Peyer's patch (tissue), 4 donors: Measurements from ENCODE around the gene ZBTB47.

Experiments
- POLR2A ChIP-seq, 2 donors: fragments of 450-650 bp; IDR thresholded peaks; one replicate each; pipeline ENCODE4 v1.5.1; 2017; ENCODE audit warnings: antibody characterized with exemption in 2 of 2, mild to moderate bottlenecking in 2 of 2, moderate library complexity in 2 of 2
- TF ChIP-seq, protein P1 (sequence below), 6 experiments: fragments of 450-650 bp in 4 of 6; fragments of 200-600 bp in 2 of 6; sonication (generic) in 1 of 6; IDR thresholded peaks; one replicate each; pipeline ENCODE4 v1.5.1; 2017 to 2019; ENCODE audit warnings: antibody characterized with exemption in 6 of 6, mild to moderate bottlenecking in 3 of 6, moderate library complexity in 1 of 6

DNA sequence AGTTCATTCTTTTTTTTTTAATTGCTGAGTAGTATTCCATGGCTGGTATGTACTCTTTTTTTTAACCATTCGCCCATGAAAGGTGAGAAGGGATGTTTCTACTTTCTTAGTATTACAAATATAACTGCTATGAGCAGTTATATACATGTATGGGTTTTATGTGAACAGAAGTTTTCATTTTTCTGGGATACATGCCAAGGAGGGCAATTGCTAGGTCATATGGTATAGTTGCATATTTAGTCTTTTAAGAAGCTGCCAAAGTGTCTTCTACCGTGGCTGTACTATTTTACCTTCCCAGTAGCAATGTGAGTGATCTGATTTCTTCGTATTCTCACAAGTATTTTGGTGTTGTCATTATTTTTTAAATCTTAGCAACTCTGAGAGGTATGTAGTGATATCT, 20.6 kb downstream of the ZBTB47 start:
- TF ChIP-seq, protein P1, sequence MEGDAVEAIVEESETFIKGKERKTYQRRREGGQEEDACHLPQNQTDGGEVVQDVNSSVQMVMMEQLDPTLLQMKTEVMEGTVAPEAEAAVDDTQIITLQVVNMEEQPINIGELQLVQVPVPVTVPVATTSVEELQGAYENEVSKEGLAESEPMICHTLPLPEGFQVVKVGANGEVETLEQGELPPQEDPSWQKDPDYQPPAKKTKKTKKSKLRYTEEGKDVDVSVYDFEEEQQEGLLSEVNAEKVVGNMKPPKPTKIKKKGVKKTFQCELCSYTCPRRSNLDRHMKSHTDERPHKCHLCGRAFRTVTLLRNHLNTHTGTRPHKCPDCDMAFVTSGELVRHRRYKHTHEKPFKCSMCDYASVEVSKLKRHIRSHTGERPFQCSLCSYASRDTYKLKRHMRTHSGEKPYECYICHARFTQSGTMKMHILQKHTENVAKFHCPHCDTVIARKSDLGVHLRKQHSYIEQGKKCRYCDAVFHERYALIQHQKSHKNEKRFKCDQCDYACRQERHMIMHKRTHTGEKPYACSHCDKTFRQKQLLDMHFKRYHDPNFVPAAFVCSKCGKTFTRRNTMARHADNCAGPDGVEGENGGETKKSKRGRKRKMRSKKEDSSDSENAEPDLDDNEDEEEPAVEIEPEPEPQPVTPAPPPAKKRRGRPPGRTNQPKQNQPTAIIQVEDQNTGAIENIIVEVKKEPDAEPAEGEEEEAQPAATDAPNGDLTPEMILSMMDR (IDR thresholded peaks at IDR 0.05) = no peak
- TF ChIP-seq POLR2A (IDR thresholded peaks at IDR 0.05) = no peak
